HL-60 (cell line): ENCODE data around the gene TSPAN18.
A peak's percentile ranks its signal among the peaks of the same experiment; 100 is the strongest.

Source experiments
- DNase-seq, 2 experiments: peaks; one replicate each; pipeline ENCODE4 v3.0.0-alpha.2; 2010 to 2020; ENCODE audit warnings: low read depth in 1 of 2, low spot score in 1 of 2
- H3K27ac ChIP-seq: fragments of 250-450 bp; sonication (Bioruptor Pico); replicated peaks from 2 replicates; pipeline ENCODE4 v1.5.1; 2020; ENCODE audit warnings: mild to moderate bottlenecking, moderate library complexity
- H3K27me3 ChIP-seq: fragments of 250-450 bp; sonication (Bioruptor Pico); 2 replicates; pipeline ENCODE4 v1.5.1; 2021; ENCODE audit warnings: mild to moderate bottlenecking, moderate library complexity; ENCODE audit not compliant: insufficient read depth, poor library complexity, severe bottlenecking
- H3K4me3 ChIP-seq: replicated peaks from 2 replicates; pipeline ENCODE4 v1.5.1; 2011; ENCODE audit warnings: mild to moderate bottlenecking, control low read depth, low read length; ENCODE audit not compliant: insufficient read depth
- CTCF ChIP-seq: IDR thresholded peaks from one replicate; pipeline ENCODE4 v1.5.1; 2011; ENCODE audit warnings: low read length, control low read depth, inconsistent platforms; ENCODE audit not compliant: insufficient read depth
- GABPA ChIP-seq: IDR thresholded peaks from 2 replicates; pipeline ENCODE4 v1.6.1; 2012; ENCODE audit warnings: low read depth
- POLR2AphosphoS5 ChIP-seq: IDR thresholded peaks from 2 replicates; pipeline ENCODE4 v1.6.1; 2012; ENCODE audit warnings: low read depth
- SPI1 ChIP-seq: IDR thresholded peaks from 2 replicates; pipeline ENCODE4 v1.6.1; 2012; ENCODE audit warnings: low read depth, mild to moderate bottlenecking, borderline replicate concordance
- TF ChIP-seq, protein P1 (sequence below): IDR thresholded peaks from 2 replicates; pipeline ENCODE4 v1.6.1; 2012; ENCODE audit warnings: low read depth; ENCODE audit not compliant: insufficient replicate concordance

The TSPAN18 gene

GRCh38 chr11:44785856-44786607, 59.3 kb downstream of the TSPAN18 start:
- no peak for DNase-seq
- no peak overlapping the region for H3K4me3 ChIP-seq
- peaks cover 6% of the 10 kb centered on the region for H3K27me3 ChIP-seq
- H3K27ac ChIP-seq: no peak overlapping the region
- TF ChIP-seq GABPA (no peak), SPI1 (no peak), CTCF (peak; percentile 27)

DNA sequence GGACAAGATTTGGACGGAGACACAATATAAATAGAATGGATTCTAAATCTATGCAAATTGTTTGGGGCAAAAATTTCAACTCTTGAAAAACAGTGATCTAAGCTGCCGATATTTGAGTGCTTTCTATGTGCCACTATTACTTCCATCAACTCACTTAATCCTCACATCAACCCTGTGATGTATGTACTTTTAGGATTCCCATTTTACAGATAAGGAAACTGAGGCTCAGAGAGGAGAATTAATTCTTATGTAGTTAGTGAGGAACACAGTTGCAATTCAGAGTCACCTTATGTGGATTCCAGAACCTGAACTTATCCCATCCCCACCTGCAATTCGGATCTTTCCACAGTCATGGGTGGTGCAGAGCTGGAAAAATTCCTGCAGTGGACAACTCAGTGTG, 60.3 kb downstream of the TSPAN18 start:
- no peak overlapping the region for H3K4me3 ChIP-seq
- H3K27me3 ChIP-seq: peaks cover 6% of the 10 kb centered on the region
- DNase-seq: no peak
- TF ChIP-seq, protein P1, sequence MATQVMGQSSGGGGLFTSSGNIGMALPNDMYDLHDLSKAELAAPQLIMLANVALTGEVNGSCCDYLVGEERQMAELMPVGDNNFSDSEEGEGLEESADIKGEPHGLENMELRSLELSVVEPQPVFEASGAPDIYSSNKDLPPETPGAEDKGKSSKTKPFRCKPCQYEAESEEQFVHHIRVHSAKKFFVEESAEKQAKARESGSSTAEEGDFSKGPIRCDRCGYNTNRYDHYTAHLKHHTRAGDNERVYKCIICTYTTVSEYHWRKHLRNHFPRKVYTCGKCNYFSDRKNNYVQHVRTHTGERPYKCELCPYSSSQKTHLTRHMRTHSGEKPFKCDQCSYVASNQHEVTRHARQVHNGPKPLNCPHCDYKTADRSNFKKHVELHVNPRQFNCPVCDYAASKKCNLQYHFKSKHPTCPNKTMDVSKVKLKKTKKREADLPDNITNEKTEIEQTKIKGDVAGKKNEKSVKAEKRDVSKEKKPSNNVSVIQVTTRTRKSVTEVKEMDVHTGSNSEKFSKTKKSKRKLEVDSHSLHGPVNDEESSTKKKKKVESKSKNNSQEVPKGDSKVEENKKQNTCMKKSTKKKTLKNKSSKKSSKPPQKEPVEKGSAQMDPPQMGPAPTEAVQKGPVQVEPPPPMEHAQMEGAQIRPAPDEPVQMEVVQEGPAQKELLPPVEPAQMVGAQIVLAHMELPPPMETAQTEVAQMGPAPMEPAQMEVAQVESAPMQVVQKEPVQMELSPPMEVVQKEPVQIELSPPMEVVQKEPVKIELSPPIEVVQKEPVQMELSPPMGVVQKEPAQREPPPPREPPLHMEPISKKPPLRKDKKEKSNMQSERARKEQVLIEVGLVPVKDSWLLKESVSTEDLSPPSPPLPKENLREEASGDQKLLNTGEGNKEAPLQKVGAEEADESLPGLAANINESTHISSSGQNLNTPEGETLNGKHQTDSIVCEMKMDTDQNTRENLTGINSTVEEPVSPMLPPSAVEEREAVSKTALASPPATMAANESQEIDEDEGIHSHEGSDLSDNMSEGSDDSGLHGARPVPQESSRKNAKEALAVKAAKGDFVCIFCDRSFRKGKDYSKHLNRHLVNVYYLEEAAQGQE: no peak
- TF ChIP-seq POLR2AphosphoS5: no peak
- TF ChIP-seq SPI1: no peak
- no peak for TF ChIP-seq GABPA
- TF ChIP-seq CTCF: no peak
- no peak overlapping the region for H3K27ac ChIP-seq

GRCh38 chr11:44787981-44788380, 61.2 kb downstream of the TSPAN18 start:
- Histone ChIP-seq H3K4me3 (no peak overlapping the region), H3K27me3 (peaks cover 6% of the 10 kb centered on the region), H3K27ac (no peak overlapping the region)
- no peak for DNase-seq
- TF ChIP-seq POLR2AphosphoS5: no peak
- TF ChIP-seq GABPA: no peak
- no peak for TF ChIP-seq CTCF
- TF ChIP-seq, protein P1: no peak
- no peak for TF ChIP-seq SPI1
